SIG-M5 (cell line): ENCODE measurements around the gene JAML.
A peak's percentile ranks its signal among the peaks of the same experiment; 100 is the strongest.

Experiments
- DNase-seq: peaks from one replicate; lab custom pipeline; 2025; lab: John Stamatoyannopoulos, UW

JAML gene

DNA sequence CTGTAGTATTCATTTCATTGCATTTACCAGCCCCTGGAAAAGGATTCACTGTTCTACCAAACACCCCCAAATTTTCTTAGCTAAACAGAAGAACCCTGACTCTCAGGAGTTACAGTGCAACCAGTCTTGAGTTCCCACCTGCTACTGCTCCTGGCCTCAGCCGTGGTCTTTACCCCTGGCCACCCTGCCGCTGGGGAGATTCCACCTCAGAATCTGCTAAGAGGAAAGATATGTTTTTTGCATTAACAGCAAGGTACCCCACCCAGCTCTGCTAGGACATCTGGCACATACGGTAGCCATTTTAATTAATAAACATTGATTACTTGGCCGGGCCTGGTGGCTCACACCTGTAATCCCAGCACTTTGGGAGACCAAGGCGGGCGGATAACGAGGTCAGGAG lies 9.0 kb downstream of the JAML start:
- DNase-seq = no peak

DNA sequence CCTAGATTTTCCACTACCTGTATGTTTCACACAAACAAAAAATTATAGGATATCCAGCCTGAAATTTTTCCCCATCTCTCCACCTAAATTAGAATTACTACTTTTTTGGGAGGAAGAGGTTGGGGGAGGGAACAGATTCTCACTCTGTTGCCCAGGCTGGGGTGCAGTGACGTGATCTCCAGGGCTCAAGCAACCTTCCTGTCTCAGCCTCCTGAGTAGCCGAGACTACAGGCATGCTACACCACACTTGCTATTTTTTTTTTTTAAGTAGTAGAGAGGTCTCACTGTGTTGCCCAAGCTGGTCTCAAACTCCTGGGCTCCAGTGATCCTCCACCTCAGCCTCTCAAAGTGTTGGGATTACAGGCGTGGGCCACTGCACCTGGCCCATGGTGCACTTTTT lies 9.5 kb downstream of the JAML start:
- no peak for DNase-seq

DNA sequence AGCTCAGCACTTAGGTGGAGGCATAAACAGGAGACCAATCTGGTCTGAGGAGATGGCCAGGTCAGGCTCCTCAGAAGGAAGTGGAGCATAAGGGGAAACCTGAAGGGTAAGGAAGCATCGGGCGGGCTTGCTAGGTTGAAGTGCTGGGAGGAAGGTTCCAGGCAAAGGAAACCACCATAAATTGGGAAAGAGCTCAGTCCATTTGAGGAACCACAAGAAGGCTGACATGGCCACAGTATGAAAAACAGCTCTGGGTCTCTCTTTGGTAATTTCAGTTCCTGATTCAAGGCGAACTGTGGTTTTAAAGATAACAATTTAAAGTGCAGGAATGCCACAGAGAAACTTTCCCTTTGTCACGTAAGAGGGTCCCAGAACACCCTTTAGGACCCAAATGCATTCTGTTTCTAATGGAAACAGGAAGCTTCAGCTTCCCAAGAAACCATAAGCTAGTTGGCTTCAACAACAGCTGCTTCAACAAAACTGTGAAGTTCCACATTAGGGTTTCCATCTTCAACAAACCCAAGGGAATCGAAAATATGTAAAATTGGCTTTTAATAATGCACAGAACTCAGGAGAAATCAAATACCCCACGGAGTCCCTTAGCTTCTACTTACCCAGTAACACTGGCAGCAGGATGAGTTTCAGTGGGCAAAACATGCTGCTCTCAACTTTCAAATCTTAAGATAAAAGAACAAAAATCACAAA lies 10.4 kb downstream of the JAML start:
- peak; percentile 83 for DNase-seq

DNA sequence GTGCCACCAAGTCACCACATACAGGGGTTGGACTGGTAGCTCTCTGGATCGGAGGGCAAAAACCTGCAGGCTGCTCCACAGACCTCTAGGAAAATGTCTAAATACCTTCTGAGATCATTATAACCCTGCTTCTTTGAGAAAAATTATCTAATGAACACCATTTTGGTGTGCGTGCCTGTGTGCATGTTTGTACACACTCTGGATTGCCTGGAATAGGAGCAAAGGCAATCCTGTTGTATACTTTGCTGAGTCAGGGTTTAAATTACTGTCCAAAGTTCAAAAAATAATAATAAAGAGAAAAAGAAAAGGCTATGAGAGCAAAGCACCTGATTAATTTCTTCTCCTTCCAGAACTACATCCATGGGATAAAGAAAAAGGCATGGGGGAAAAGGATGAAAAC lies 11.0 kb downstream of the JAML start:
- DNase-seq = no peak

DNA sequence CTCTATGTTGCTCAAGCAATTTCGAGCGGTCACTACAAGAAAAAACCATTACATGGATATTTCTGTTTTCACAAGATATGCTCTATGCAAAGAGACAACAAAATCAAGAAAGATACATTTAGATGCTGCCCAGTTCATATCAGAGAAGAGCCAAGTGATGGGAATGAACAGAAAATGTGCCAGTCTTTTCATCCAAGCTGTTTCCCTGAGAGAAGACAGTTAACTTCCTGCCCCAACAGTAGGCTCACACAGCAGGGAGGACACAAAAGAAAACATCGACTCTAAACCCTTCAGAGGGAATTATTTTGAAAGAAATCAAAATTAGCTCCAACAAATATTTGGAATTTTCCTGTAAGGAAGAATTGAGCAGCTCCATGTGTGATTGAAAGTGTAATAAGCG lies 11.6 kb downstream of the JAML start:
- no peak for DNase-seq

DNA sequence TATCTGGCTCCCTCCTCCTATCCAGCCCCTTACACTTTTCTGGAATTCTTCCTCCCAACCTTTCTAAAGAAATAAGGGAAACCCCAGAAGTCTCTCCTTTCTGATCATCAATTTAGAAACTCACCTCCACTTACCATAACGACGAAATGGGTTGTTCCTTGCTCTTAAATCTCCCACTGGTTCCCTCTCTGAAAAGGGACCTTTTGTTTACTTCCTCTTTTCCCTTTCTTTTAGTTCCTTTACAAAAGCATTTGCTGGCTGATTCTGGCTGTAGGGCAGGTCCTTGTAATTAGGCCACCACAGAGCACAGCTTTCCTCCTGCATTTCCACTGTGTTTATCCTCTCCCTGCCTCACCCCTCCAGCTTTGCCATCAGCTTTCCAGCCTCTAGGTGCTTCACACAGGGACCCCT lies 12.0 kb downstream of the JAML start:
- DNase-seq = no peak

DNA sequence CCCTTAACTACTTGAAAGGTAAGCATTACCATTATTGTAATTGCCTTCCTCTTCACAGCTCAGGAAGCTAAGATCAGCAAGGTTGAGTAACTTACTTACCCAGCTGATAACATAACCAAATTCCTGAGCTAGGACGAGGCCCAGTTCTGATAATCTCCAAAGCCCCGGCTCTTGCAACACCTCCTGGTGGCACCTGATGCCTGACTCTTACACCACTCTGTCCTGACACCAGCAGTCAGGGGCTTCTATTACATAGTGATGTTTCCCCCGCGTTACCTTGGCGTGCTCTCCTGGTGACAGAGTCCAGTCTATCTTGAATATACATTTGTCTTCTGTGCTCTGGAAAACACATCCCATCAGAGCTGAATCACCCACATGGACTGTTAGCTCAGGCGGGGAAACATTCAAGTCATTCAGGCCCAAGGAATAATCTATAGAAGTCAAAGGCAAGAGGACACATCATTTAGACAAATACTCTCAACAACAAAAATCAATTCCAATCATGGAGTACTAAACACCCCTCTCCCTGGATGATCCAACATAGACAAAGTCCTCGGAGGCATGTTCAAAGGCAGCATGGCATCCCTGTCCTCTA lies 12.6 kb downstream of the JAML start:
- no peak for DNase-seq

DNA sequence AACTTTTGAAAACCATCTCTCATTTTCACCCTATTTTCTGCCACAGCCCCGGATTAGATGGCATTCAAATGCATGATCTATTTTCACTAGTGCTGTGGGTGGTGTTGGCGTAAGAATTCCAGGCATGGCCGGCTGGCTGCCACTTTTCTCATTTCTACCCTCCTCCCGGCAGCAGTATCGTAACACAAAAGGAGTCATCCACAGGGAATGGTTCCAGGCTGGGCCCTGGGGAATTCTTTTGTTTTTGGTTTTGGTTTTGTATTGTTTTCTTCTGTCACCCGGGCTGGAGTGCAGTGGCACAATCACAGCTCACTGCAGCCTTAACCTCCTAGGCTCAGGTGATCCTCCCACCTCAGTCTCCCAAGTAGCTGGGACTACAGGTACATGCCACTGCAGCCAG lies 13.8 kb downstream of the JAML start:
- DNase-seq = no peak

DNA sequence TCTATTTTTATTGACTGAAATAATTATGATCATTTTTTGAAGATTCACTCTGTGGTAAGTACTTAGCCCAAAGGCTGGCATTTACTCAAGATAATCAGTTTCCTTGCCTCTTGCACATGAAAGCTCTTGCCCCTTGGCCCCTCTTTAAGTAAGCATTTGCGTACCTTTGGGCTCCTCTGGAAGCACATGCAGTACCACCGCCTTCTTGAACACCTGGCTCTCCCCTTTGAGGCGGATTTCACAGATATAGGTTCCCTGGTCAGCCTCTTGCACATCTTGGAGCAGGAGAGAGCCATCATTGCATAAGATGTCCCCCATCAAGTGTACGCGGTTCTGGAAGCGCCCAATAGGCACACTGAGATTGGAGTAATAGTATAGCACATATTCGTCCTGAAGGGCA lies 14.5 kb downstream of the JAML start:
- no peak for DNase-seq

DNA sequence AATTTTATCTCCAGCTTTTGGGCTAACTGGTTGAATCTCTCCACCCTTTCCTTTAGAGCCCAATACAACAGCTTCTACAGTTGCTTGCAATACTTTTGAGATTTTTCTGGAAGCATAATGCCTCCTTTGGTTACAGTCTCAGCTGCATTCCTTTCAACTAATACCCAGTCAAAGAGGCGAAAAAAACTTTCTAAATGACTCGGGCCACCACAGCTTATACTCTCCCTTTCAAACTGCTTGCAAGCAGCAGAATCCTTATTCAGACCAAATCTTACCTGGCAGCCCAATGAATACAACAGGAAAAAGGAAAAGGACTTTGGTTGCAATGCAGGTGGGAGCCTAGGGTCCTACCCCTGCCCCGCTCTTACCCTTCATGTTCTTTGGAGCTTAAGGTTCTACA lies 15.8 kb downstream of the JAML start:
- no peak for DNase-seq

DNA sequence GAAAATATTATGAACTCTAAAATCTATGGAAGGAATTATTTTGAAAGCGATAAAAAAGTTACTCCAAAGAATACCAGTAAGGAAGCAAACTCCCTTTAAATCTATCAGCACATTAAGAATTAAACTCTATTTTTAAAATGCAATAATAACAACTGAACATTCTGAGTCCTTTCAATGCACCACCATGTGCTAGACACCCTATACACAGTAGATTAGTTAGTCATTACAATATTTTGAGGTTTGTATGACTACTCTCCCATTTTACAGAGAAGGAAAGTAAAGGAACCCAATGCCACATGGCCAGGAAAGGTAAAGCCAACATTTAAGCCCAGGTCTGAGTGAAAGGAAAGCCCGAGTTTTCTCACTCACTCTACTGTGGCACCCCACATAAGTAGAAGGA lies 17.7 kb downstream of the JAML start:
- DNase-seq = no peak

DNA sequence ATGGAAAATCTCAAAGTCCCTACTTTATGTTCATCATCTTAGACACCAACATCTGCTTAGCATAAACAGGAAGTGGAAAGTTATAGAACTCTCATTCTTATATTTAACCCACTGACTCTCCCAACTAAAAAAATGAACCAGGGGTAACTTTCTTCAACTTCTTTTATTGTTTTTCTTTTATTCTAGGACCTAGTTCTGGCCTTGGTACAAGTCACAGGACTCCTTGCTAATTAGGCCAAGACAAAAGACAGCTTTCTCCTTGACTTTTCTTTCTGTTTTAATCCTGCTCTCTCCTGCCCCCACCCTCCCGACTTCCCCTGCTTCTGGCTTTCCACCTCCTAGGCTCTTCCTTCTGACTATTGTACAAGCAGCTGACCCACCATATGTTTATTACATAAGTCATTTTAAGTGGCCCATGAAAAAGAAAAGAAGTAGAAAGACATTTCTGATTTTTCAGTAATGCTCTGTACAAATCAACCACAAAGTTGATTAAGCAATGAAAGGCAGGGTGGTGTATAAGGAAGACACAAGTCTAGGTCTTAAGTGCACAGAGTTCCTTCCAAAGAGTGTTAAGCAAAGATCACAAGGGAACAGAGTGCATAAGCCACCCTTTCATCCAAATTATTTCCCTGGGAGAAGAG lies 18.3 kb downstream of the JAML start:
- DNase-seq = no peak

DNA sequence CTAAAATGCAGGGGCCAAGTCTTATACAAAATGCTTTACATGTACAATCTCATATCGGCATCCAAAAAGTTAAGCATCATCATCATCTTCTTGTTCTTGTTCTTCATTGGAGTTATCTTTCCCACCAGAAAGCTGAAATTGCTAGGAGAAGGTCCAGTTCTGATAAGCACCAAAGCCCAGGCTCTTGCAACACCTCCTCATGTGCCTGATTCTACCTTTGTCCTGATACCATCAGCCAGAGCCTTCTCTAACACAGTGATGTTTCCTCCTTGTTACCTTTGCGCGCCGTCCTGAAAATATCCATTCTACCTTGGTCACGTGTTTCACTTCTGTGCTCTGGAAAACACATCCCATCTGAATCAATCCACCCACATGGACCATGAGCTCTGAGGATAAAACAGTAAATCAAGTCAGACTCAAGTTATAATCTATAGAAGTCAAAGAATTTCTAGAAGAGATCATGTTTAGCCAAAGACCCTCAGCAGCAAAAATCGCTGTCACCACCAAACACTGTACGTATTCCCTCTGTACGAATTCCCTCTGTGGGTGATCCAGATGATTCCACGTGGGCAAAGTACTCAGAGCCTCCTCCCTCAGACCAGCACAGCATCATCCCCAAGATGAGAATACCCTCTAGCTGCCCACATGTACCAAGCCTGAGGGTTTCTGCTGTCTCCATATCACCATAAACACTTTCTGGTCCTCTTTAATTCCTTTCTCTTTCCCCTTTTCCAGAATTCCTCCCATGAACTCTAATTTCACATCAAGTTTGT lies 19.0 kb downstream of the JAML start:
- DNase-seq = no peak

DNA sequence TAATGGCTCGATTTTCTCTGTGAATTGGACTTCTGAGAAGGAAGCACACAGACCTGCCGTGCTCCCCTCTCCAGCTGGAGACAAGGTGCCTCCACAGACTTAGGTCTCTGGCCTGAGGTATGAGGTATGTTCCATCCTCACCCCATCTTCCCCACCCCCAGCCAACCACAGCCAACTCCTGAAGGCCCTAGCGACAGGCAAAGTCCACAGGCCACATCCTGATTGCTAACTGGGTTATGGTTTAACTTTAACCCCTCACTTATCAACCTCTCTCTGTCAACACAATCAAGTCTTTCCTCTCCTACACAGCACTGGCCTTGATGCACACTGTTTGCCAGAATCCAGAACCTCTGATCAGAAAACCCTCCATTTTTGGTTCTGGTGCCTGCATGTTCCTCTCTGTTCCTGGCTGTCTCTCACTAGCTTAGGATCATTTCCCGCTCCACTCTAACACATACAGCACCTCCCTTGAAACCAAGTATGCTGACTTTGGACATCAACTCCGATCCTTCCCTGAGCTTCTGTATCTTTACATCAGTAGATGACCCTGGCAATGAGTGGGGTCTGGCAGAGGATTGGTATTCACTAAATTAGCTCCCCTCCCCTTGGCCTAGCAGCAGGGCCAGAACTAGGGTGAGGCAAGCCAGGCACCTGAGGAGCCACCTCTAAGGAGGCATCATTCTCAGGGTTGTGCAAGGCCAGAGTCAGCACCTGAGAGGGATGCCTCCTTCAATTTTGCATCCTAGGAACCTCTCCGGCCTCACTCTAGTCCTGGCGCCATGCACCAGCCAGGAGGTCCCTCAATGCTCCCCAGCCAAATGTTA lies 22.0 kb downstream of the JAML start:
- DNase-seq = no peak

DNA sequence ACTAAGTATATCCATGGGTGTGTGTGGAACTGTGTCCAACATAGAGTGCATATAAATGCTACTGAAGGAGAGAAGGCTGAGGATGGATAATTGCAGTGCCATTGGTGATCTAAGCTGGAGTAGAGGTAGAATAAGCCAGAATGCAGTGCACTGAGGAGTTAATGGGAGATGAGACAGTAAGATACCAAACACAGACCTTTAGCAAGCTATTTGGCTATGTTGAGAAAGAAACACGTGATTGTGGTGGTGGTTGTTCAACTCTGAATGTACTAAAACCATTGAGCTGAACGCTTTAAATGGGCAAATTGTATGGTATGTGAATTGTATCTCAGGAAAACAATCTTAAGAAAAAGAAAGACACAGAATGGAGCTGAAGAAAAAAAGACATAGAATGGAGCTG lies 22.8 kb downstream of the JAML start:
- no peak for DNase-seq

DNA sequence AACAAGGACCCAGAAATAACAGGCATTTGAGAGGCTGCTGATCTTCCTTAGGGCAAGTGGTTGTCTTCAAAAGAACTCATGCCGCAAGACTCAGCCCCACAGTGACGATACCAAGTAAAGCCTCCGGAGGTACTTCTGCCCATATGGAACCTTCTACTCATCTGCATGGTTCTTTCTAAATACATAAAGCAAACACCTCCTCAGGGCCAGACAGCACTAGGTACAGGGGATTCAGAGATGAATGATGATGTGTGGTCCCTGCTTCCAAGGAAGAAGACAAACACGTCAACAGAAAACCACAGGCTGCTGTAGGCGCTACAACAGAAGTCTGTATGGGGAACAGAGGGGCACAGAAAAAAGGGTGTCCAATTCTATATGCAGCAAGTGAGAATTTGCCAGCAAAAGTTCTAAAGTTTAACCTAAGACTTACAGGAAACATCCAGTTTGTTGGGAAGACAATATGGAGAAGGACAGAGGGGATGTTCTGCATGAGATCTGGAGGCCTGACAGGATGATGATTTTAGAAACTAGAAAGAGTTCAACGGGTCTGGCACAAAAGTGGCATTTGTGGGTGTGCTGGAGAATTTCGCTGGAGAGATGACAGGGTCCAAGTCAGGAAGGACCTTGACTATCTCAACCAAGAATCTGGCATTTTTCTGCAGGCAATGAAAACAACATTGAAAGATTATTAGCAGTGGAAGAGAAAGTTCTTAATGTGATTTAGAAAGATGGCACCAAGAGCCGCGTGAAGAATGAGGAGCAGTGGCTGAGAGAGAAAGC lies 23.7 kb downstream of the JAML start:
- DNase-seq = no peak

DNA sequence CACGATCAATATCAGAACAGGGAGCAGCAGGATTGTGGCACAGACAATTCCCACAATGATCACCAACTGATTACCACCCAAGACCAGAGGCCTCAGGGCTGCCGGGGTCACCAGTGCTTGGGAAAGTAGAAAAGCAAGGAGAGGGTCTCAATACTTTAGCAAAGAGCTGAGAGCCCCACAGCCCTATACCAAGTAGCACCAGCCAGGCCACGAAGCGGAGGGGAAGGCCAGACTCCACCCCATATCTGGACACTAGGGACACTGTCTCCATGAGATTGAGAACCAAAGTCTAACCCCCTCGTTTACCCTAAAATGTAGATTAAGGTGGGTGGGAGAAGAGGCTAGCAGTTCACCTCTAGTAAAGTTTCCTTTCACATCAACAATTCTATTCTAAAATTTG lies 24.3 kb downstream of the JAML start:
- no peak for DNase-seq

DNA sequence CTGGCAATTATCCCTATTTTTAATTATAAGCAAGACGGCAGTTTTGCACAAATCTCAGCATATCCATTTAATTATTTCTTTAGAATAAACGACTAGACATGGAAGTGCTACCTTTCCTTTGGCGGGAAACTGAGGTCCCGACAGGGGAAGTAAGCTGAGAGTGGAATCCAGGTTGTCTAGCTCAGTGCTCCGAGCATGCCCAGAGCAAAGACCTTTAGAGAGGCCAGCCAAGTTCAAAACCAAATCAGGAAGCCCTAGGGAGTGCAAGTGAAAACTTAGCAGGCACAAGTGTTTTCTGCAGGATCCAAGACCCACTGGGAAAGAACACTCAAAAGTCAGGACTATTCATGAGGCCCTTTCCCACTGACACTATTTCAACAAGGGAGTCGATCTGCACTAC lies 25.7 kb downstream of the JAML start:
- DNase-seq = no peak

DNA sequence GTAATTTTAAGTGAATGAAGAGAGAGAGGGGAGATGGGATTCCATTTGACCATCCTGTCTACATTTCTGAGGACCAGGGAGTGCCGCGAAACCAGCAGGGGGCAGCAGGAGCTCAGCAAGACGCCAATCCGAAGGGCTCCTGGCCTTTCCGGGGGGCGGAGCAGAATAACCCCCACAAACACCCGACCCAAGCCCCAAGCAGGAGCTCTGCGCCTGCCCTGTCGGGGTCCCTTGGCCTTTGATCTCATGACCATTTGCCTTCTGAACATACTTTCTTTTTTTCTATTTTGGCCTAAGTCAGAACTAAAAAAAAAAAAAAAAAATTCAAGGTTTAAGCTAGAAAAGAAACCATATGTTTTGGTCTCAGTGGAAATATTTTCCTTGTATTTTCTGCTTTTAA lies 26.4 kb downstream of the JAML start:
- DNase-seq = no peak

DNA sequence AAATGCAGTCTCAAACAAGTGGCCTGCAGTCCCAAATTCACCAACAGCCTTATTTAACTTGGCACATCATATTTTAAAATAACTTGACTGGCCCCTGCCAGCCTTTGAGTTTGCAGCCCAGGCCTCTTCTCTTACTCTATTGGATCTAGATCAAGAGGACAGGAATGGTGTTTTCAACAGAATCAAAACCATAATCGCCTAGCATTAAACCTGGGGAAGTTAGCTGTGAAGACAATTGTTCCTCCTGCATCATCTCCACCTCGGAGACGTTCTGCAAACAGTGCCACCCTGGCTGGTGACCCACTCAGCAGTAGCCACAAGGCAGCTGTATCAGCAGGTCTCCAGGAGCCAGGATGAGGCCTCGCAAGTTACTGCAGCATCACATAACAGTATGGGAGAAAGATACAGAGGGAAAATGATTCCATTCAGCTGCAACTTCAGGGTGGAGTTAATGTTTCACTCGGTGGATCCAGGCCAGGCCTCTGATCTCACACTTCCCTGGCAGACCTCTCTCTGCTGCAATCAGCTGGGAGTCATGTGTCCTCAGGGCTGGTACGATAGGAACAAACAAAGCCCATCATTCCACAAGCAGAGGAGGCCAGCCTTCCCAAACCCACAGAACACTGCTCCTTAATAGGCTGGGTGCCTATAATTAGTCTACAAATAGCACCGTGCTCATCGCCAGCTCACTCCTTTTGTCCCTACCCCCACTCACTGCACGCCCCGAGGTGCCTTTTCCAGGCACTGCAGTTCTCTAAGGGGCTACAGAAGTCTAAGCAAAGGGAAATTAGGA lies 29.8 kb downstream of the JAML start:
- DNase-seq = no peak
